ENCODE measurements around the gene OXA1L. TPM values are rescaled to one million over a fixed set of nuclear protein-coding genes. Genes with fewer than 3 reads are reported as not detected.
"Not testable (repeated sequence)": the region's sequence is repeated elsewhere in the genome, so short reads cannot be mapped to it uniquely, and the experiment has no call there.

OXA1L gene
- total and polyA plus RNA-seq, 8 donors, result 48.1 to 91.2 (median 55.5) TPM

DNA sequence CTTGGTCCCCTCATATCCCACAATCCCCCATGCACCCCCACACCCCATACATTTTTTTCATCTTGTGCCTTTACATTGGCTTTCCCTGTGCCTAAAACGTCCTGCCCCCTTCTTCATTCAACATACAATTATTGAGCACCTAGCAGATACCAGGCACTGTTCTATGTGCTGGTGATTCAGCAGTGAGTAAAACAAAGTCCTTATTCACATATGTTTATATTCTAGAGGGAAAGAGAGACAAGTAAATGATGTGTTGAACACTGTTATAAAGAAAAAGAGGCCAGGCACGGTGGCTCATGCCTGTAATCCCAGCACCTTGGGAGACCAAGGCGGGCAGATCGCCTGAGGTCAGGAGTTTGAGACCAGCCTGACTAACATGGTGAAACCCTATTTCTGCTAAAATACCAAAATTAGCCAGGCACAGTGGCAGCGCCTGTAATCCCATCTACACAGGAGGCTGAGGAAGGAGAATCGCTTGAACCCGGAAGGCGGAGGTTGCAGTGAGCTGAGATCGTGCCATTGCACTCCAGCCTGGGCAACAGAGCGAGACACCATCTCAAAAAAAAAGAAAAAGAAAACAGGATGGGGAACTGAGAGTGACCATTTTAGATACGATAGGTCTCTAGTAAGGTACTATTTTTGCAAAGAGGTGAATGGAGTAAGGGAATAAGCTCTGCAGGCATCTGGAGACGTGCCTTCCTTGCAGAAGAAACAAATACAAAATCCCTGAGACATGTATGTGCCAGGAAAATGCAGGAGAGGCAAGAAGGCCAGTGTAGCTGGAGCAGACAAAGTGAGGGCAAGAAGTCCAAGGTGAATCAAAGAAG, 36.6 kb downstream of the OXA1L start:
- WGBS, 2 donors, result 82 to 89% methylated on average over 12 of the region's 12 CpGs
- Histone ChIP-seq H3K27me3 (no peaks in the 10 kb centered on the region), H3K4me1 (no peaks in the 10 kb centered on the region), H3K4me3 (no peak overlapping the region), H3K27ac (no peak overlapping the region), H3K36me3 (no peaks in the 10 kb centered on the region), H3K9me3 (no peaks in the 10 kb centered on the region)
- intact Hi-C loops (cut with DNase I), result no loop called here
- FAIRE-seq (no peak), DNase-seq (no peak), ATAC-seq (no peak)
- TF ChIP-seq, protein P1, sequence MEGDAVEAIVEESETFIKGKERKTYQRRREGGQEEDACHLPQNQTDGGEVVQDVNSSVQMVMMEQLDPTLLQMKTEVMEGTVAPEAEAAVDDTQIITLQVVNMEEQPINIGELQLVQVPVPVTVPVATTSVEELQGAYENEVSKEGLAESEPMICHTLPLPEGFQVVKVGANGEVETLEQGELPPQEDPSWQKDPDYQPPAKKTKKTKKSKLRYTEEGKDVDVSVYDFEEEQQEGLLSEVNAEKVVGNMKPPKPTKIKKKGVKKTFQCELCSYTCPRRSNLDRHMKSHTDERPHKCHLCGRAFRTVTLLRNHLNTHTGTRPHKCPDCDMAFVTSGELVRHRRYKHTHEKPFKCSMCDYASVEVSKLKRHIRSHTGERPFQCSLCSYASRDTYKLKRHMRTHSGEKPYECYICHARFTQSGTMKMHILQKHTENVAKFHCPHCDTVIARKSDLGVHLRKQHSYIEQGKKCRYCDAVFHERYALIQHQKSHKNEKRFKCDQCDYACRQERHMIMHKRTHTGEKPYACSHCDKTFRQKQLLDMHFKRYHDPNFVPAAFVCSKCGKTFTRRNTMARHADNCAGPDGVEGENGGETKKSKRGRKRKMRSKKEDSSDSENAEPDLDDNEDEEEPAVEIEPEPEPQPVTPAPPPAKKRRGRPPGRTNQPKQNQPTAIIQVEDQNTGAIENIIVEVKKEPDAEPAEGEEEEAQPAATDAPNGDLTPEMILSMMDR (IDR thresholded peaks at IDR 0.05), result no peak

DNA sequence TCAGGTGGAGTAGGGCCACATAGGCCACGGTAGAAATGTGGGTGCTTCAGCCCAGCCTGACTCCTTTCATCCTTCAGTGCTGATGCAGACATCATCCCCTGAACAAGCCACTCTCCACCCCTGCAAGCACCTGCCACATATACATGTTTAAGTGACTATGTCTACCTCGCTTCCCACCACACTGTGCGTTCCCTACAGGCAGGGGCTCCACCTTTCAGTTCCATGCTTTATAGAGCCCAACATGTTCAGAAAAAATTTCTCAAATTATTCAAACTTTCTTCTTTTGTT, 37.1 kb downstream of the OXA1L start:
- no peak for FAIRE-seq
- DNase-seq, result no peak
- 86 to 91% methylated on average over 3 of the region's 3 CpGs for WGBS, 2 donors
- intact Hi-C loops (cut with DNase I), result no loop called here
- no peak overlapping the region for H3K4me3 ChIP-seq
- no peaks in the 10 kb centered on the region for H3K27me3 ChIP-seq
- H3K27ac ChIP-seq, result no peak overlapping the region
- TF ChIP-seq, protein P1 (IDR thresholded peaks at IDR 0.05), result no peak
- no peak for ATAC-seq
- no peaks in the 10 kb centered on the region for H3K9me3 ChIP-seq
- H3K36me3 ChIP-seq, result no peaks in the 10 kb centered on the region
- no peaks in the 10 kb centered on the region for H3K4me1 ChIP-seq

DNA sequence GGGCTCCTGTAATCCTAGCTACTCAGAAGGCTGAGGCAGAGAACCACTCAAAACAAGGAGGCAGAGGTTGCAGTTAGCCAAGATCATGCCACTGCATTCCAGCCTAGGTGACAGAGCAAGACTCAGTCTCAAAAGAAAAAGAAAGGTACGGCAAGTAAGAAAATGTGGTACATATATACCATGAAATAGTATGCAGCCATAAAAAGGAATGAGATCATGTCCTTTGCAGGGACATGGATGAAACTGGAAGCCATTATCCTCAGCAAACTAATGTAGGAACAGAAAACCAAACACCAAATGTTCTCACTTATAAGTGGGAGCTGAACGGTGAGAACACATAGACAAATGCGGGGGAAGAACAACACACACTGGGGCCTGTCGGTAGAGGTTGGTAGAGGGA, 38.7 kb downstream of the OXA1L start:
- not testable (repeated sequence) for DNase-seq, FAIRE-seq

DNA sequence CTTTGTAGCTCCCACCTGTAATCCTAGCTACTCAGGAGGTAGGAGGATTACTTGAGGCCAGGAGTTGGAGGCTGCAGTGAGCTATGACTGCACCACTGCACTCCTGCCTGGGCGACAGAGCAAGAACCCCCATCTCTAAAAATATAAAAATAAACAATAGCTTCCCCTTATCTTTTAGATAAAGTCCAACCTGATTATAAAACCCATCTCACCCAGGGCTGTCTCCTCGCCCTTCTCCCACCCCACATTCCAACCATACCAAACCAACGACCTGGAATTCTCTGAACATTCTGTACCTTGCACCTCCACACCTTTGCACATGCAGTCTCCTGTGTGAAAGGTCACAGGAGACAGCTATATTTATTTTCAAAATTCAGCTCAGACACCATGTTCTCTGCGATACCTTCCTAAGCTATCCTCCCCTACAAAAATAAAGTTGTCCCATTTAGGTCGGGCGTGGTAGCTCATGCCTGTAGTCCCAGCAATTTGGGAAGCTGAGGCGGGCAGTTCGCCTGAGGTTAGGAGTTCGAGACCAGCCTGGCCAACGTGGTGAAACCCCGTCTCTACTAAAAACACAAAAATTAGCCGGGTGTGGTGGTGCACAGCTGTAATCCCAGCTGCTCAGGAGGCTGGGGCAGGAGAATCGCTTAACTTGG, 41.1 kb downstream of the OXA1L start:
- WGBS, 2 donors, result 75 to 77% methylated on average over 13 of the region's 13 CpGs
- intact Hi-C loops (cut with DNase I), result no loop called here

More for the DNA sequence above, 38.7 kb downstream of the OXA1L start:
- H3K4me1 ChIP-seq; H3K27me3 ChIP-seq; H3K27ac ChIP-seq; ATAC-seq; H3K36me3 ChIP-seq; intact Hi-C loops (cut with DNase I); H3K9me3 ChIP-seq; H3K4me3 ChIP-seq: not testable (repeated sequence)
- 83 to 91% methylated on average over 4 of the region's 4 CpGs for WGBS, 2 donors

DNA sequence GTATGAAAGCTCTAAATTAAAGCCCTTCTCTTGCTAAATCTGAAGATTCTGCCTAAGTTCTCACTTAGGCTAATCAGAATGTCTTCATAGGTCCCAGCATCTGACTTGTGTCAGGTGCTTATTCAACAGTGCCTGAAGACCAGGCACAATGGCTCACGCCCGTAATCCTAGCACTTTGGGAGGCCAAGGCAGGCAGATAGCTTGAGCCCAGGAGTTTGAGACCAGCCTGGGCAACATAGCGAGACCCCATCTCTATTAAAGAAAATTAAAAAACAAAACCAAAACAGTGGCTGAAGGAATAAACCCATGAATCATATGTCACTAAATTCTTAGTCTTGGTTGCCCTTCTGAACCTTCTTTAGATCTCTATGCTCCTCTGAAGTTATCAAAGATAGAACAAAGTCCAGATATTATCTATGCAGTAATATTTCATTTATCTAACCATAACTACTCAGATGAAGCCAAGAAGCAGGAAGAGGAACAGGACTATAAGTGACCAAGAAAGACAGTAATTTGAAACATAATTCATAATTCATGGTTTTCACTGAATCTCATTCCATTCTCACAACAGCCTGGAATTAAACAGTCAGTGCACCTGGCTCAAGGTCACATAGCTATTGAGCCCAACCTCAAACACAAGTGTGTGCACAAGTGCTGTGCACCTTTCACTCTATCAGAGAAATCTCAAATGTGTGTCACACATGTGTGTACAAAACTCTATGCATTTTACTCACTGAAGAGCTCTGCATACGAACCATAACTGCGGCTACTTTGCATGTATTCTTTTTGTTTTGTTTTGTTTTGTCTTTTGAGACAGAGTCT, 42.1 kb downstream of the OXA1L start:
- intact Hi-C loops (cut with DNase I), result no loop called here
- Histone ChIP-seq H3K4me3 (no peak overlapping the region), H3K36me3 (no peaks in the 10 kb centered on the region), H3K4me1 (no peaks in the 10 kb centered on the region), H3K27me3 (no peaks in the 10 kb centered on the region), H3K27ac (no peak overlapping the region), H3K9me3 (no peaks in the 10 kb centered on the region)
- 77 to 79% methylated on average over 5 of the region's 5 CpGs for WGBS, 2 donors
- DNase-seq (no peak), FAIRE-seq (no peak), ATAC-seq (peak in 2 of 4 donors; percentile 25 to 56)
- TF ChIP-seq, protein P1 (IDR thresholded peaks at IDR 0.05), result no peak

More for the DNA sequence above, 41.1 kb downstream of the OXA1L start:
- H3K27ac ChIP-seq, result peak overlapping the region in 2 of 4 donors; percentile 2 to 26
- no peaks in the 10 kb centered on the region for H3K4me1 ChIP-seq
- no peak for FAIRE-seq
- no peaks in the 10 kb centered on the region for H3K27me3 ChIP-seq
- TF ChIP-seq, protein P1 (IDR thresholded peaks at IDR 0.05), result no peak
- peak in 1 of 6 donors; percentile 14 for DNase-seq
- peak in 3 of 4 donors; percentile 48 to 70 (median 66) for ATAC-seq
- H3K4me3 ChIP-seq, result no peak overlapping the region
- no peaks in the 10 kb centered on the region for H3K9me3 ChIP-seq
- no peaks in the 10 kb centered on the region for H3K36me3 ChIP-seq
